H9 (cell line): ENCODE results near the gene ANTXRL. TPM values are rescaled to one million over a fixed set of nuclear protein-coding genes. Genes with fewer than 3 reads are reported as not detected.

Experiments
- DNase-seq: peaks from one replicate; pipeline ENCODE4 v3.0.0-alpha.2; 2017
- H2AFZ ChIP-seq: one replicate; pipeline ENCODE4 v1.6.1; 2013; ENCODE audit warnings: mild to moderate bottlenecking, low read length, control low read depth, moderate library complexity
- H2AK5ac ChIP-seq: 2 replicates; pipeline ENCODE4 v1.6.1; 2013; ENCODE audit warnings: low read length, control low read depth, mixed read lengths; ENCODE audit not compliant: insufficient read length
- H2BK120ac ChIP-seq: one replicate; pipeline ENCODE4 v1.6.1; 2013; ENCODE audit warnings: low read depth, mild to moderate bottlenecking, low read length, control low read depth, inconsistent platforms; ENCODE audit not compliant: poor library complexity, severe bottlenecking
- H2BK12ac ChIP-seq: 2 replicates; pipeline ENCODE4 v1.6.1; 2013; ENCODE audit warnings: low read length, control low read depth, mixed read lengths, low read depth; ENCODE audit not compliant: insufficient read length
- H2BK15ac ChIP-seq: 2 replicates; pipeline ENCODE4 v1.6.1; 2013; ENCODE audit warnings: low read depth, low read length, control low read depth
- H2BK20ac ChIP-seq: one replicate; pipeline ENCODE4 v1.6.1; 2013; ENCODE audit warnings: low read depth, mild to moderate bottlenecking, low read length, control low read depth, inconsistent platforms; ENCODE audit not compliant: poor library complexity, severe bottlenecking
- H2BK5ac ChIP-seq: 2 replicates; pipeline ENCODE4 v1.6.1; 2013; ENCODE audit warnings: low read length, control low read depth, mixed read lengths; ENCODE audit not compliant: insufficient read length
- H3K14ac ChIP-seq: 2 replicates; pipeline ENCODE4 v1.6.1; 2013; ENCODE audit warnings: low read length, control low read depth; ENCODE audit not compliant: insufficient read depth
- H3K18ac ChIP-seq: 2 replicates; pipeline ENCODE4 v1.6.1; 2013; ENCODE audit warnings: low read depth, mild to moderate bottlenecking, mixed read lengths, low read length, control low read depth; ENCODE audit not compliant: insufficient read length
- H3K23ac ChIP-seq: 2 replicates; pipeline ENCODE4 v1.6.1; 2013; ENCODE audit warnings: low read length, control low read depth, mixed read lengths, low read depth; ENCODE audit not compliant: insufficient read length
- H3K23me2 ChIP-seq: 2 replicates; pipeline ENCODE4 v1.6.1; 2013; ENCODE audit warnings: low read depth, mild to moderate bottlenecking, mixed read lengths, low read length, control low read depth; ENCODE audit not compliant: insufficient read length, poor library complexity, severe bottlenecking
- H3K27ac ChIP-seq: 2 replicates; pipeline ENCODE4 v1.5.1; 2013; ENCODE audit warnings: low read length, control low read depth, mixed read lengths, low read depth; ENCODE audit not compliant: insufficient read length
- H3K27me3 ChIP-seq: 2 replicates; pipeline ENCODE4 v1.6.1; 2013; ENCODE audit warnings: low read length, control low read depth, inconsistent platforms; ENCODE audit not compliant: insufficient read depth
- H3K4ac ChIP-seq: 2 replicates; pipeline ENCODE4 v1.6.1; 2013; ENCODE audit warnings: low read depth, mild to moderate bottlenecking, control low read depth, inconsistent platforms, low read length, moderate library complexity
- H3K4me1 ChIP-seq: 2 replicates; pipeline ENCODE4 v1.6.1; 2013; ENCODE audit warnings: low read length, control low read depth, inconsistent platforms; ENCODE audit not compliant: insufficient read depth
- H3K4me2 ChIP-seq: 2 replicates; pipeline ENCODE4 v1.6.1; 2013; ENCODE audit warnings: low read length, control low read depth, mixed read lengths; ENCODE audit not compliant: insufficient read length, insufficient read depth
- H3K56ac ChIP-seq: 2 replicates; pipeline ENCODE4 v1.6.1; 2013; ENCODE audit warnings: low read depth, mild to moderate bottlenecking, mixed read lengths, low read length, control low read depth; ENCODE audit not compliant: insufficient read length
- H3K79me1 ChIP-seq: 2 replicates; pipeline ENCODE4 v1.6.1; 2013; ENCODE audit warnings: low read depth, mild to moderate bottlenecking, moderate library complexity, low read length, control low read depth, inconsistent platforms; ENCODE audit not compliant: insufficient read depth, poor library complexity, severe bottlenecking
- H3K79me2 ChIP-seq: 2 replicates; pipeline ENCODE4 v1.6.1; 2013; ENCODE audit warnings: low read length, control low read depth, inconsistent platforms; ENCODE audit not compliant: insufficient read depth
- H3K9ac ChIP-seq: 2 replicates; pipeline ENCODE4 v1.6.1; 2013; ENCODE audit warnings: low read length, control low read depth, mixed read lengths; ENCODE audit not compliant: insufficient read length; ENCODE audit errors: extremely low read depth
- H3K9me3 ChIP-seq: one replicate; pipeline ENCODE4 v1.6.1; 2013; ENCODE audit warnings: low read depth, low read length, inconsistent platforms; ENCODE audit not compliant: control insufficient read depth
- H3T11ph ChIP-seq: one replicate; pipeline ENCODE4 v1.6.1; 2013; ENCODE audit warnings: mild to moderate bottlenecking, low read length, control low read depth, inconsistent platforms
- H4K20me1 ChIP-seq: one replicate; pipeline ENCODE4 v1.6.1; 2013; ENCODE audit not compliant: control insufficient read depth, insufficient read length, insufficient read depth
- H4K5ac ChIP-seq: 2 replicates; pipeline ENCODE4 v1.6.1; 2013; ENCODE audit warnings: low read depth, mild to moderate bottlenecking, mixed read lengths, low read length, control low read depth; ENCODE audit not compliant: insufficient read length
- H4K8ac ChIP-seq: replicated peaks from 2 replicates; pipeline ENCODE4 v1.6.1; 2013; ENCODE audit warnings: low read length, control low read depth, mixed read lengths, low read depth; ENCODE audit not compliant: insufficient read length
- H4K91ac ChIP-seq: 2 replicates; pipeline ENCODE4 v1.6.1; 2013; ENCODE audit warnings: low read depth, mild to moderate bottlenecking, moderate library complexity, mixed read lengths, low read length, control low read depth; ENCODE audit not compliant: insufficient read length
- H3K27ac Mint-ChIP-seq, 3 experiments: 2 replicates in 2 of 3; 3 replicates in 1 of 3; pipeline ENCODE4 v1.8.0; 2020 to 2021; ENCODE audit warnings: mixed read lengths in 3 of 3, mild to moderate bottlenecking in 1 of 3, moderate library complexity in 1 of 3
- H3K27me3 Mint-ChIP-seq: 2 replicates; pipeline ENCODE4 v1.8.0; 2021; ENCODE audit warnings: low read depth, mild to moderate bottlenecking, moderate library complexity, mixed read lengths
- H3K36me3 Mint-ChIP-seq, 3 experiments: 2 replicates in 2 of 3; 3 replicates in 1 of 3; pipeline ENCODE4 v1.8.0; 2020 to 2021; ENCODE audit warnings: low read depth in 3 of 3, mixed read lengths in 3 of 3; ENCODE audit not compliant: insufficient read depth in 1 of 3
- H3K4me1 Mint-ChIP-seq, 2 experiments: 2 replicates each; pipeline ENCODE4 v1.8.0; 2020; ENCODE audit warnings: mixed read lengths in 2 of 2
- H3K4me3 Mint-ChIP-seq, 2 experiments: 2 replicates in 1 of 2; 3 replicates in 1 of 2; pipeline ENCODE4 v1.8.0; 2020 to 2021; ENCODE audit warnings: mild to moderate bottlenecking in 2 of 2, mixed read lengths in 2 of 2, moderate library complexity in 1 of 2
- H3K9me3 Mint-ChIP-seq, 2 experiments: 2 replicates in 1 of 2; 3 replicates in 1 of 2; pipeline ENCODE4 v1.8.0; 2020; ENCODE audit warnings: mild to moderate bottlenecking in 2 of 2, mixed read lengths in 2 of 2, moderate library complexity in 1 of 2
- total RNA-seq: library from RNA; stranded (reverse); gene quantifications from 2 replicates; pipeline ENCODE4 v1.2.1, GENCODE V29; 2021
- TF ChIP-seq, protein P1 (sequence below): fragments of 200-600 bp; sonication (generic); conservative IDR thresholded peaks from 3 replicates; pipeline ENCODE4 v1.8.0; 2021; ENCODE audit warnings: antibody characterized with exemption, mild to moderate bottlenecking

Gene ANTXRL
- total RNA-seq, 1 experiment from 2014 or later: not detected

GRCh38 chr10:46239247-46239646, 47.5 kb upstream of the ANTXRL start:
- Mint-ChIP-seq H3K36me3 (no peaks in the 10 kb centered on the region; a peak in 1 of 7 replicates), H3K27me3 (peaks cover 7% of the 10 kb centered on the region; the same call in 1 of the 2 replicates), H3K4me3 (no peak overlapping the region), H3K9me3 (no peaks in the 10 kb centered on the region; a peak in 2 of 5 replicates), H3K27ac (no peak overlapping the region), H3K4me1 (no peaks in the 10 kb centered on the region)
- H3T11ph ChIP-seq: no peak overlapping the region
- no peaks in the 10 kb centered on the region for H3K27me3 ChIP-seq
- H2BK20ac ChIP-seq: no peak overlapping the region
- H2AK5ac ChIP-seq: no peak overlapping the region
- no peak overlapping the region for H2BK5ac ChIP-seq
- H4K20me1 ChIP-seq: no peaks in the 10 kb centered on the region
- no peak overlapping the region for H3K56ac ChIP-seq
- no peak overlapping the region for H4K91ac ChIP-seq
- H2BK120ac ChIP-seq: no peak overlapping the region
- no peaks in the 10 kb centered on the region for H3K23me2 ChIP-seq
- H3K79me1 ChIP-seq: no peaks in the 10 kb centered on the region
- H4K5ac ChIP-seq: no peak overlapping the region
- H2AFZ ChIP-seq: no peak overlapping the region
- no peak overlapping the region for H3K27ac ChIP-seq
- no peak overlapping the region for H3K14ac ChIP-seq
- H2BK15ac ChIP-seq: no peak overlapping the region
- H3K79me2 ChIP-seq: no peaks in the 10 kb centered on the region
- no peaks in the 10 kb centered on the region for H3K9me3 ChIP-seq
- no peaks in the 10 kb centered on the region for H3K4me1 ChIP-seq
- no peak for DNase-seq
- no peak overlapping the region for H3K9ac ChIP-seq
- H3K23ac ChIP-seq: no peak overlapping the region
- H3K18ac ChIP-seq: no peak overlapping the region
- H2BK12ac ChIP-seq: no peak overlapping the region
- TF ChIP-seq, protein P1, sequence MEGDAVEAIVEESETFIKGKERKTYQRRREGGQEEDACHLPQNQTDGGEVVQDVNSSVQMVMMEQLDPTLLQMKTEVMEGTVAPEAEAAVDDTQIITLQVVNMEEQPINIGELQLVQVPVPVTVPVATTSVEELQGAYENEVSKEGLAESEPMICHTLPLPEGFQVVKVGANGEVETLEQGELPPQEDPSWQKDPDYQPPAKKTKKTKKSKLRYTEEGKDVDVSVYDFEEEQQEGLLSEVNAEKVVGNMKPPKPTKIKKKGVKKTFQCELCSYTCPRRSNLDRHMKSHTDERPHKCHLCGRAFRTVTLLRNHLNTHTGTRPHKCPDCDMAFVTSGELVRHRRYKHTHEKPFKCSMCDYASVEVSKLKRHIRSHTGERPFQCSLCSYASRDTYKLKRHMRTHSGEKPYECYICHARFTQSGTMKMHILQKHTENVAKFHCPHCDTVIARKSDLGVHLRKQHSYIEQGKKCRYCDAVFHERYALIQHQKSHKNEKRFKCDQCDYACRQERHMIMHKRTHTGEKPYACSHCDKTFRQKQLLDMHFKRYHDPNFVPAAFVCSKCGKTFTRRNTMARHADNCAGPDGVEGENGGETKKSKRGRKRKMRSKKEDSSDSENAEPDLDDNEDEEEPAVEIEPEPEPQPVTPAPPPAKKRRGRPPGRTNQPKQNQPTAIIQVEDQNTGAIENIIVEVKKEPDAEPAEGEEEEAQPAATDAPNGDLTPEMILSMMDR: no peak
- no peak overlapping the region for H3K4me2 ChIP-seq
- H3K4ac ChIP-seq: no peak overlapping the region
- no peak overlapping the region for H4K8ac ChIP-seq
